ENCODE data around the gene PTPRM.

The PTPRM gene

GRCh38 chr18:8175501-8176061 lies 608.5 kb downstream of the PTPRM start:
- Histone ChIP-seq H3F3A (ENCODE audit: insufficient read depth) (no peaks in the 10 kb centered on the region), H3K9ac (ENCODE audit: low read length) (no peak overlapping the region), H4K20me1 (ENCODE audit: low read depth, low read length) (no peaks in the 10 kb centered on the region), H3K4me3 (ENCODE audit: insufficient read depth, low read length, poor library complexity, severe bottlenecking) (no peak overlapping the region), H3K27me3 (ENCODE audit: low read length) (no peaks in the 10 kb centered on the region), H3K79me2 (ENCODE audit: insufficient read depth, low read length) (no peaks in the 10 kb centered on the region), H3K36me3 (ENCODE audit: low read length) (no peaks in the 10 kb centered on the region), H3K9me2 (replicated peaks; ENCODE audit: insufficient read depth, low read length) (no peaks in the 10 kb centered on the region), H3K27ac (ENCODE audit: low read depth, low read length) (no peak overlapping the region), H2AFZ (ENCODE audit: low read depth, low read length, severe bottlenecking) (no peak overlapping the region), H3K4me2 (ENCODE audit: low read depth, low read length, poor library complexity, severe bottlenecking) (no peak overlapping the region), H3K9me3 (ENCODE audit: insufficient read depth, low read length) (no peaks in the 10 kb centered on the region)
- no peak for TF ChIP-seq EZH2phosphoT487 (conservative IDR thresholded peaks at IDR 0.05; ENCODE audit: low read length)
- TF ChIP-seq CTCF (IDR thresholded peaks at IDR 0.05; ENCODE audit: insufficient read depth, low read length, poor library complexity, severe bottlenecking), result no peak

- no peak overlapping the region for H3K9ac ChIP-seq (ENCODE audit: low read length)
- H3K4me3 ChIP-seq (ENCODE audit: insufficient read depth, low read length, poor library complexity, severe bottlenecking), result no peak overlapping the region
- H3K4me2 ChIP-seq (ENCODE audit: low read depth, low read length, poor library complexity, severe bottlenecking), result no peak overlapping the region
- no peaks in the 10 kb centered on the region for H3K27me3 ChIP-seq (ENCODE audit: low read length)
- no peaks in the 10 kb centered on the region for H3F3A ChIP-seq (ENCODE audit: insufficient read depth)
- H3K9me3 ChIP-seq (ENCODE audit: insufficient read depth, low read length), result no peaks in the 10 kb centered on the region
- TF ChIP-seq CTCF (IDR thresholded peaks at IDR 0.05; ENCODE audit: insufficient read depth, low read length, poor library complexity, severe bottlenecking) (no peak), EZH2phosphoT487 (conservative IDR thresholded peaks at IDR 0.05; ENCODE audit: low read length) (no peak)
- no peaks in the 10 kb centered on the region for H4K20me1 ChIP-seq (ENCODE audit: low read depth, low read length)
- H3K36me3 ChIP-seq (ENCODE audit: low read length), result no peaks in the 10 kb centered on the region
- no peaks in the 10 kb centered on the region for H3K9me2 ChIP-seq (replicated peaks; ENCODE audit: insufficient read depth, low read length)
- no peak overlapping the region for H3K27ac ChIP-seq (ENCODE audit: low read depth, low read length)
- no peaks in the 10 kb centered on the region for H3K79me2 ChIP-seq (ENCODE audit: insufficient read depth, low read length)
- H2AFZ ChIP-seq (ENCODE audit: low read depth, low read length, severe bottlenecking), result no peak overlapping the region
Measured at GRCh38 chr18:8176109-8176508, 609.0 kb downstream of the PTPRM start.

GRCh38 chr18:8176554-8176953 lies 609.4 kb downstream of the PTPRM start:
- no peaks in the 10 kb centered on the region for H3F3A ChIP-seq (ENCODE audit: insufficient read depth)
- H3K79me2 ChIP-seq (ENCODE audit: insufficient read depth, low read length), result no peaks in the 10 kb centered on the region
- H3K9me2 ChIP-seq (replicated peaks; ENCODE audit: insufficient read depth, low read length), result no peaks in the 10 kb centered on the region
- H3K4me3 ChIP-seq (ENCODE audit: insufficient read depth, low read length, poor library complexity, severe bottlenecking), result no peak overlapping the region
- no peaks in the 10 kb centered on the region for H3K36me3 ChIP-seq (ENCODE audit: low read length)
- no peaks in the 10 kb centered on the region for H3K9me3 ChIP-seq (ENCODE audit: insufficient read depth, low read length)
- H3K9ac ChIP-seq (ENCODE audit: low read length), result no peak overlapping the region
- no peak overlapping the region for H3K27ac ChIP-seq (ENCODE audit: low read depth, low read length)
- H2AFZ ChIP-seq (ENCODE audit: low read depth, low read length, severe bottlenecking), result no peak overlapping the region
- TF ChIP-seq CTCF (IDR thresholded peaks at IDR 0.05; ENCODE audit: insufficient read depth, low read length, poor library complexity, severe bottlenecking) (no peak), EZH2phosphoT487 (conservative IDR thresholded peaks at IDR 0.05; ENCODE audit: low read length) (no peak)
- H3K27me3 ChIP-seq (ENCODE audit: low read length), result no peaks in the 10 kb centered on the region
- no peak overlapping the region for H3K4me2 ChIP-seq (ENCODE audit: low read depth, low read length, poor library complexity, severe bottlenecking)
- H4K20me1 ChIP-seq (ENCODE audit: low read depth, low read length), result no peaks in the 10 kb centered on the region

Measured in SU-DHL-6 (cell line).